CD4-positive, alpha-beta T cell (primary cell): ENCODE results near the gene SSNA1. TPM values are rescaled to one million over a fixed set of nuclear protein-coding genes. Genes with fewer than 3 reads are reported as not detected.

Source experiments
- ATAC-seq: fragments of 200-7000 bp; cut with Tn5 transposase; one replicate; pipeline ENCODE4 v1.10.0; 2022; ENCODE audit warnings: mild to moderate bottlenecking; ENCODE audit not compliant: poor library complexity
- CTCF ChIA-PET: fragments of 350-600 bp; sonication (Branson Sonifier 250); formaldehyde crosslinking; loops from one replicate; lab custom pipeline; 2021; ENCODE audit warnings: antibody characterized with exemption, inconsistent platforms; lab: Charles Lee
- POLR2A ChIA-PET: fragments of 350-600 bp; sonication (Branson Sonifier 250); formaldehyde crosslinking; loops from one replicate; lab custom pipeline; 2021; ENCODE audit warnings: antibody characterized with exemption, inconsistent platforms; lab: Charles Lee
- DNase-seq, 14 experiments: peaks; one replicate each; pipeline ENCODE4 v3.0.0-alpha.2; 2013 to 2020; ENCODE audit warnings: mixed read lengths in 2 of 14
- H3K27ac ChIP-seq, 2 donors: one replicate each; pipeline versions ENCODE4 v1.5.1 to v1.7.0; 2013; ENCODE audit warnings: low read length in 2 of 2, low read depth in 1 of 2, mild to moderate bottlenecking in 1 of 2
- H3K27me3 ChIP-seq, 2 experiments: 1 replicate in 1 of 2; 2 replicates in 1 of 2; pipeline versions ENCODE4 v1.6.1 to v1.7.0; 2013; ENCODE audit warnings: low read length in 2 of 2, control low read depth in 1 of 2, mild to moderate bottlenecking in 1 of 2, moderate library complexity in 1 of 2; ENCODE audit not compliant: insufficient read depth in 2 of 2, control insufficient read depth in 1 of 2
- H3K36me3 ChIP-seq: one replicate; pipeline ENCODE4 v1.6.1; 2013; ENCODE audit warnings: low read length, control low read depth; ENCODE audit not compliant: insufficient read depth
- H3K4me1 ChIP-seq: one replicate; pipeline ENCODE4 v1.6.1; 2013; ENCODE audit warnings: low read length, control low read depth; ENCODE audit not compliant: insufficient read depth
- H3K4me3 ChIP-seq: one replicate; pipeline ENCODE4 v1.5.1; 2013; ENCODE audit warnings: mild to moderate bottlenecking, low read length, moderate library complexity
- H3K9me3 ChIP-seq, 2 experiments: 1 replicate in 1 of 2; 2 replicates in 1 of 2; pipeline versions ENCODE4 v1.6.1 to v1.7.0; 2013; ENCODE audit warnings: low read length in 2 of 2, mild to moderate bottlenecking in 2 of 2, control low read depth in 1 of 2, moderate library complexity in 1 of 2; ENCODE audit not compliant: control insufficient read depth in 1 of 2, insufficient read depth in 1 of 2
- H3K27ac Mint-ChIP-seq: one replicate; pipeline ENCODE4 v1.8.0; 2020; ENCODE audit warnings: mixed read lengths
- H3K27me3 Mint-ChIP-seq: one replicate; pipeline ENCODE4 v1.8.0; 2021; ENCODE audit warnings: mixed read lengths
- H3K36me3 Mint-ChIP-seq: one replicate; pipeline ENCODE4 v1.8.0; 2021; ENCODE audit warnings: low read depth, mixed read lengths
- H3K4me1 Mint-ChIP-seq: one replicate; pipeline ENCODE4 v1.8.0; 2021; ENCODE audit warnings: low read depth, mixed read lengths
- H3K4me3 Mint-ChIP-seq: one replicate; pipeline ENCODE4 v1.8.0; 2020; ENCODE audit warnings: mild to moderate bottlenecking, mixed read lengths
- H3K9me3 Mint-ChIP-seq: one replicate; pipeline ENCODE4 v1.8.0; 2020; ENCODE audit warnings: mixed read lengths
- CTCF ChIP-seq: fragments of 200-600 bp; IDR thresholded peaks from one replicate; pipeline ENCODE4 v1.8.0; 2022; ENCODE audit warnings: antibody characterized with exemption, mild to moderate bottlenecking
- intact Hi-C, 2 experiments: fragments of 100-400 bp; cut with DNase I in 1 of 2; cut with micrococcal nuclease in 1 of 2; formaldehyde crosslinking; loops; one replicate each; pipeline versions ENCODE4 v1.15.1 to v1.9.0; 2023 to 2025; cut with DNase I, micrococcal nuclease
- total RNA-seq, 174 experiments: library from RNA in 2 of 174; stranded (reverse) in 2 of 174; gene quantifications; one replicate each; pipeline ENCODE4 v1.2.3 and lab custom pipeline; 2021 to 2026

The SSNA1 gene
- total RNA-seq, 2 experiments from 2014 or later = 30.1 to 30.5 TPM

- no peak overlapping the region for H3K27ac Mint-ChIP-seq
- no peaks in the 10 kb centered on the region for H3K9me3 Mint-ChIP-seq
- Histone ChIP-seq H3K27ac (no peak overlapping the region), H3K27me3 (no peaks in the 10 kb centered on the region), H3K36me3 (peaks cover 2% of the 10 kb centered on the region), H3K4me3 (no peak overlapping the region), H3K9me3 (no peaks in the 10 kb centered on the region), H3K4me1 (peaks cover 25% of the 10 kb centered on the region)
- H3K4me1 Mint-ChIP-seq = peaks cover 13% of the 10 kb centered on the region
- no peaks in the 10 kb centered on the region for H3K27me3 Mint-ChIP-seq
- DNase-seq (no peak), ATAC-seq (no peak)
- CTCF ChIA-PET = no interaction called here
- no peak overlapping the region for H3K4me3 Mint-ChIP-seq
- POLR2A ChIA-PET = interaction anchor here (1.0 to 1.1 kb wide), 2 partner anchors 16 to 134 kb away, joined by 3 to 4 read pairs; no protein-coding TSS in a partner anchor
- intact Hi-C loops = loop anchor here in 1 of 2 experiments (5.0 kb wide), 1 partner anchor 433 kb away; no protein-coding TSS in a partner anchor
- no peaks in the 10 kb centered on the region for H3K36me3 Mint-ChIP-seq
- TF ChIP-seq CTCF = no peak
These were observed 31.4 kb downstream of the SSNA1 start for GRCh38 chr9:137219757-137220316.

GRCh38 chr9:137220317-137221094 is 32.0 kb downstream of the SSNA1 start:
- ATAC-seq (no peak), DNase-seq (no peak)
- Histone ChIP-seq H3K4me1 (peaks cover 29% of the 10 kb centered on the region), H3K9me3 (no peaks in the 10 kb centered on the region), H3K27me3 (no peaks in the 10 kb centered on the region), H3K27ac (no peak overlapping the region), H3K4me3 (no peak overlapping the region), H3K36me3 (peaks cover under 1% of the 10 kb centered on the region)
- intact Hi-C loops = loop anchor here in 1 of 2 experiments (5.0 kb wide), 1 partner anchor 433 kb away; no protein-coding TSS in a partner anchor
- peak overlapping the region; percentile 65 for H3K4me3 Mint-ChIP-seq
- H3K4me1 Mint-ChIP-seq = peaks cover 13% of the 10 kb centered on the region
- no peaks in the 10 kb centered on the region for H3K36me3 Mint-ChIP-seq
- H3K9me3 Mint-ChIP-seq = no peaks in the 10 kb centered on the region
- no peaks in the 10 kb centered on the region for H3K27me3 Mint-ChIP-seq
- TF ChIP-seq CTCF = no peak
- CTCF ChIA-PET = no interaction called here
- POLR2A ChIA-PET = interaction anchor here (1.0 kb wide), 1 partner anchor 16 kb away, joined by 4 read pairs; no protein-coding TSS in a partner anchor
- H3K27ac Mint-ChIP-seq = no peak overlapping the region

- Histone ChIP-seq H3K4me1 (peaks cover 29% of the 10 kb centered on the region), H3K9me3 (no peaks in the 10 kb centered on the region), H3K27ac (no peak overlapping the region), H3K27me3 (no peaks in the 10 kb centered on the region), H3K36me3 (no peaks in the 10 kb centered on the region), H3K4me3 (no peak overlapping the region)
- DNase-seq = no peak
- ChIA-PET POLR2A (interaction anchor here (3.9 kb wide), 1 partner anchor 16 kb away, joined by 22 read pairs; the partner anchor contains the start of genes NDOR1 and TMEM203), CTCF (no interaction called here)
- H3K9me3 Mint-ChIP-seq = no peaks in the 10 kb centered on the region
- no peak overlapping the region for H3K27ac Mint-ChIP-seq
- H3K36me3 Mint-ChIP-seq = no peaks in the 10 kb centered on the region
- H3K27me3 Mint-ChIP-seq = no peaks in the 10 kb centered on the region
- intact Hi-C loops = loop anchor here in 1 of 2 experiments (5.0 kb wide), 1 partner anchor 434 kb away; no protein-coding TSS in a partner anchor
- H3K4me3 Mint-ChIP-seq = peak overlapping the region; percentile 65
- peaks cover 13% of the 10 kb centered on the region for H3K4me1 Mint-ChIP-seq
- ATAC-seq = no peak
- no peak for TF ChIP-seq CTCF
These were observed 32.6 kb downstream of the SSNA1 start for GRCh38 chr9:137221095-137221505.
